DMS 273 (cell line): ENCODE results near the gene DNASE1L1.

Experiments
- DNase-seq: peaks from one replicate; lab custom pipeline; 2025; ENCODE audit not compliant: unreplicated experiment; lab: John Stamatoyannopoulos, UW

The DNASE1L1 gene

GRCh38 chrX:154369449-154370299, 39.4 kb downstream of the DNASE1L1 start:
- peak; percentile 88 for DNase-seq

GRCh38 chrX:154368630-154369448, 40.2 kb downstream of the DNASE1L1 start:
- peak; percentile 54 for DNase-seq

GRCh38 chrX:154367474-154368308, 41.4 kb downstream of the DNASE1L1 start:
- DNase-seq = no peak

DNA sequence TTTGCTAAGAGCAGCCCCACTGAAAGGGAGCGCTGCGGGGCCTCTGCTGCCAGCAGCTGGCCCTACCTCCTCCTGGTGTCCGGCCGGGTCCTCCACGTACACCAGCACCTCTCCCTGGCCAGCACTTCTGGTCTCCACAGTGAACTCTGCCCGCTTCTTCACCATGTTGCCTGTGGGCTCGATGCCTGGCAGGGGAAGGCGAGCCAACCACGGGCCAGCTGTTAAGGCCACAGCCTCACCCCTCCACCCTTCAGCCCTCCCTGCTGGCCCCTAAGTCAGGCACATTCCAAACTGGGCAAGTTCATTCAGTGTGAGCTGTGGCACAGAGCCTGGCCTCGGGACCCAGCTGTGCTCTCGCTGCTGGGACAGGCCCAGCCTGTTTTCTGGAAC, 42.4 kb downstream of the DNASE1L1 start:
- DNase-seq = peak; percentile 49

GRCh38 chrX:154365997-154366665, 42.9 kb downstream of the DNASE1L1 start:
- no peak for DNase-seq

- DNase-seq = no peak
Measured at GRCh38 chrX:154365052-154365600, 43.9 kb downstream of the DNASE1L1 start.

GRCh38 chrX:154363706-154364439, 45.2 kb downstream of the DNASE1L1 start:
- DNase-seq = no peak

DNA sequence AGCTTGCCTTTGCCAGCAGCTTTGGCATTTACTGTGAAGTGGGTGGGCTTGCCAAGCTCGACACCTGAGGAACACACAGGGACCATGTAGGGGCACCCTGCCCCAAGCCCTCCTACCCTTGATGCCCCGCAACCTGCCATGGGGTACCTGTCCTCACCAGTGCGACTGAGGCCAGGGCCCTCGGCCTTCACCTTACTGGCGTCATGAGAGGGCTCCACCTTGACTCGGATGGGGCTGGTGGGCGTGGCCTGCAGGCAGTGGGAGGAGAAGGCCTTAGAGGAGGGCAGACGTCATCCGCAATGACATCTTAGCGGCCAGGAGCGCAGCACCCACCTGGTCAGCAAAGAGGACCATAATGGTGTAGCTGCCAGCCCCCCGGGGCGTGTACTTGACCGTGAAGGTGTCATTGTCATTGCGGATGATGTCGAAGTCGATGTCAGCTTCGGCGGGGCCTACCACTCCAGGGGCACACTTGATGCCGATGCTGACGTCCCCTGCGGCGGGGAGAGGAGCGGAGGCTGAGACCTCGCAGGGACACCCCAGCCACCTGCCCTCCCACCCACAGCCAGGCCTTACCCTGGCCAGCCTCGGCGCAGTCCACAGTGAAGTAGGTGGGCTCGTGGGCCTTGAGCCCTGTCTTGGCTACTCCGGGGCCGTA, 46.8 kb downstream of the DNASE1L1 start:
- no peak for DNase-seq

- no peak for DNase-seq
Measured at GRCh38 chrX:154360155-154360713, 48.8 kb downstream of the DNASE1L1 start.

DNA sequence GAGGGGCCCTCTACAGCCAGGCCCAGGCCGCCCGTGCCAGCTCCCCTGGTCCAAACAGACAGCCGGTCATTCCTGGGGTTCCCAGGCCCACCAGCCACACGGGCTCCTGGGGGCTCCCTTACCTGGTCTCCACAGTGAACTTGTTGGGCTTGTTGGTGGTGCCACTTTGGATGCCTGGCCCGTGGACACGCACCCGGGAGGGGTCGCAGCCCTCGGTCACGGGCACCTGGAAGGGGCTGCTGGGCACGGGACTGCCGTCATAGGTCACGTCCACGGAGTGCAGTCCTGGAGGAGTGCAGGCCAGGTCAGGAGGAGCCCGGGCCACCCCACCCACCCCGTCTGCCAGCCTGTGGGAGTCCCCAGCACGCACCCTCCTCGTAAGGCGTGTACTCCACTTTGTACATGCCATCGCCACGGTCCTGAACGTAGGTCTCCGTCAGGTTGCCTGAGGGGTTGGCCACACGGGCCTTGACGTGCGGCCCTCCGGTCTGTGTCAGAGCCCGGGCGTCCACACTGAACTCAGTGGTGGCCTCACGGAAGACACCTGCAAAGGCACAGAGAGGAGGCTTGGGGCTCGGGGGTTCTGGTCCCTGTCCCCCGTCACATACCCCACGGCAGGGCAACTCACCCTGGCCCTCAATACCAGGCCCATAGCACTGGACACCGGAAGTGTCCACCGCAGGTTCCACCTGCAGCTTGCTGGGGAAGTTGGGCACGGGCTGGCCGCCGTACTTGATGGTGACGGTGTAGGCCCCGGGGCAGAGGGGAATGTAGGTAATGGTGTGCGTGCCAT, 49.5 kb downstream of the DNASE1L1 start:
- no peak for DNase-seq

DNA sequence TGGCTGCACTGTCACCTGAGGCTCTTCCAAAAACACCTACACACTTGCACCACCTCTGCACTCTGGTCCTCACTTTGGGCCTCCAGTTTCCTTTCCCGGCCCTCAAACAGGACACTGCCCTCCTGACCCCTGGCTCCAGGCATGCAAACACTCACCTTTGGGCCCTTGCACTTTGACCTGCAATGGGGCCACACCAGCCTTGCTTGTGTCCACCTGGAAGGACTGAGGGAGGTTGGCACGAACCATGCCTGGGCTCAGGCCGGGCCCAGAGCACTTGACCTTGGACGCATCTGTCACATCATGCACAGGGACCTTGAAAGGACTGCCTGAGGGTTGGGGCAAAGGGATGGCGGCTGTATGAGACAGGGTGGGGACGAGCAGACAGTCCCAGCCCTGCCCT, 50.2 kb downstream of the DNASE1L1 start:
- no peak for DNase-seq

- DNase-seq = no peak
Measured at GRCh38 chrX:154358011-154358410, 51.0 kb downstream of the DNASE1L1 start.

DNA sequence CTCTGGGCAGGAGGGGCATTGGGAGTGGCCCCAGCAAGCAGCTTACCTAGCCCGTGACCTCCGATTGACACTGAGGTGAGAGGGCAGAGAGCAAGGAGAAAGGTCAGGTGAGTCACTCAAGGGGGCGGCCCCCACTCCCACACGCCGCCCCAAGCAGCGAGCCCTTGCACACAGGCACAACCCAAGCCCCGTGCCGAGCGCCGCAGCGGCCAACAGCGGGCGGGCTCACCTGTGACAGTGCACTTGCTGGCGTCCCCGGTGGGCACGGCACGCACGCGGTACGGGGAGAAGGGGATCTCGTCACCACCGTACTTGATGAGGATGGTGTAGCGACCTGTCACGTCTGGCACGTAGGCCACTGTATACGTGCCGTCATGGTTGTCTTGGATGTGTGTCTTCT, 51.8 kb downstream of the DNASE1L1 start:
- no peak for DNase-seq

DNA sequence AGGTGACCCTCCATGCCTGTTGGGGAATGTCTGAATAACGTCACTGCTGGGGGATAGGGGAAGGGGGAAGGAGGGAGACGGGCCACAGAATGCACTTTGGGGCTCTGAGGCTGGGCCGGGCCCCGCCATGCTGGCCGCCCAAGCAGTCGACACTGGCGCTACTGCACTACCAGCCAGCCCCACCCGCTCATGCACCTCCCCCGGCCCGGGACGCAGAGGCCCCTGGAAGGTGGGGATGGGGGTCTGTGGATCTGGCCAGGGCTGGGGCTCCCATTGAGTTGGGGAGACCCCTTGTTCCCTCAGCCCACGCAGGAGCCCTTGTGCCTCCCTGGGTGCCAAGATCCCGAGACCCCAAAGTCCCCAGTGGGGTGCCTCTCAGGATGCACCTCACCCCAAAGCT, 52.5 kb downstream of the DNASE1L1 start:
- no peak for DNase-seq

- peak; percentile 26 for DNase-seq
Measured at GRCh38 chrX:154355776-154356140, 53.3 kb downstream of the DNASE1L1 start.

GRCh38 chrX:154355094-154355775, 53.8 kb downstream of the DNASE1L1 start:
- DNase-seq = no peak

GRCh38 chrX:154354516-154354915, 54.5 kb downstream of the DNASE1L1 start:
- no peak for DNase-seq

- no peak for DNase-seq
Measured at GRCh38 chrX:154354013-154354412, 55.0 kb downstream of the DNASE1L1 start.
